Parathyroid adenoma (tissue), 2 donors: ENCODE measurements around the gene RSBN1L.

Experiments used
- H2AFZ ChIP-seq: fragments of 300-600 bp; sonication (generic); one replicate; pipeline ENCODE4 v1.7.0; 2017; ENCODE audit warnings: antibody characterized with exemption, mild to moderate bottlenecking
- H3K27ac ChIP-seq: fragments of 300-600 bp; sonication (generic); one replicate; pipeline ENCODE4 v1.7.0; 2017
- H3K27me3 ChIP-seq: fragments of 300-600 bp; sonication (generic); one replicate; pipeline ENCODE4 v1.7.0; 2017; ENCODE audit warnings: low read length; ENCODE audit not compliant: control insufficient read depth, insufficient read depth
- H3K36me3 ChIP-seq: fragments of 300-600 bp; sonication (generic); one replicate; pipeline ENCODE4 v1.7.0; 2017; ENCODE audit warnings: low read length; ENCODE audit not compliant: control insufficient read depth, insufficient read depth
- H3K4me1 ChIP-seq: fragments of 300-600 bp; sonication (generic); one replicate; pipeline ENCODE4 v1.7.0; 2017; ENCODE audit warnings: control low read depth
- H3K4me2 ChIP-seq: fragments of 300-600 bp; sonication (generic); one replicate; pipeline ENCODE4 v1.7.0; 2017; ENCODE audit warnings: low read length
- H3K4me3 ChIP-seq: fragments of 300-600 bp; sonication (generic); one replicate; pipeline ENCODE4 v1.7.0; 2017; ENCODE audit warnings: low read depth, low read length
- H3K79me2 ChIP-seq: fragments of 300-600 bp; sonication (generic); one replicate; pipeline ENCODE4 v1.7.0; 2017; ENCODE audit warnings: control low read depth
- H3K9ac ChIP-seq: fragments of 300-600 bp; sonication (generic); one replicate; pipeline ENCODE4 v1.7.0; 2017; ENCODE audit warnings: mild to moderate bottlenecking
- H3K9me3 ChIP-seq: fragments of 300-600 bp; sonication (generic); one replicate; pipeline ENCODE4 v1.7.0; 2017; ENCODE audit warnings: low read length; ENCODE audit not compliant: control insufficient read depth
- TF ChIP-seq, protein P1 (sequence below): fragments of 300-600 bp; sonication (generic); IDR thresholded peaks from one replicate; pipeline ENCODE4 v1.7.0; 2017; ENCODE audit warnings: antibody characterized with exemption, mild to moderate bottlenecking
- donor health status: primary hyperparathyroidism.

Gene RSBN1L

DNA sequence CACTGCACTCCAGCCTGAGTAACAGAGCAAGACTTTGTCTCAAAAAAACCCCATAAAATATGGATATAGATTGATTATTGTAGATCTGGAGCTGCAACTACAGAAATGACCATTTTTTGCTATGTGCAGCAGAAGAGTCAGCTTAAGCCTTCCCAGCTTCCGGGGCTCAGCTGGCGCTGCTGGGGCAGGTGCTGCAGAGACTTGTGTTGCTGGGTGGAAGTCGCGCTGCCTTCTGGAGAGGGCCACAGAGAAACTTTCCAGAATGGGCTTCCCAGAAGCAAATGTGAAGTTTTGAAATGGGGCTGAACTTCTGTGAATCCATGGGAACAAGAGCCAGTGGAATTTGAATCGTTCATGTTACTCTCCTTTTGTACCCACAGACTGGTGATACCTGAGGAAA lies 37.3 kb upstream of the RSBN1L start:
- no peaks in the 10 kb centered on the region for H3K79me2 ChIP-seq
- H3K9ac ChIP-seq: no peak overlapping the region
- H3K27ac ChIP-seq: no peak overlapping the region
- no peaks in the 10 kb centered on the region for H3K9me3 ChIP-seq
- H3K27me3 ChIP-seq: no peaks in the 10 kb centered on the region
- no peak overlapping the region for H2AFZ ChIP-seq
- no peak overlapping the region for H3K4me2 ChIP-seq
- no peak overlapping the region for H3K4me3 ChIP-seq
- H3K36me3 ChIP-seq: no peaks in the 10 kb centered on the region
- no peaks in the 10 kb centered on the region for H3K4me1 ChIP-seq
- TF ChIP-seq, protein P1, sequence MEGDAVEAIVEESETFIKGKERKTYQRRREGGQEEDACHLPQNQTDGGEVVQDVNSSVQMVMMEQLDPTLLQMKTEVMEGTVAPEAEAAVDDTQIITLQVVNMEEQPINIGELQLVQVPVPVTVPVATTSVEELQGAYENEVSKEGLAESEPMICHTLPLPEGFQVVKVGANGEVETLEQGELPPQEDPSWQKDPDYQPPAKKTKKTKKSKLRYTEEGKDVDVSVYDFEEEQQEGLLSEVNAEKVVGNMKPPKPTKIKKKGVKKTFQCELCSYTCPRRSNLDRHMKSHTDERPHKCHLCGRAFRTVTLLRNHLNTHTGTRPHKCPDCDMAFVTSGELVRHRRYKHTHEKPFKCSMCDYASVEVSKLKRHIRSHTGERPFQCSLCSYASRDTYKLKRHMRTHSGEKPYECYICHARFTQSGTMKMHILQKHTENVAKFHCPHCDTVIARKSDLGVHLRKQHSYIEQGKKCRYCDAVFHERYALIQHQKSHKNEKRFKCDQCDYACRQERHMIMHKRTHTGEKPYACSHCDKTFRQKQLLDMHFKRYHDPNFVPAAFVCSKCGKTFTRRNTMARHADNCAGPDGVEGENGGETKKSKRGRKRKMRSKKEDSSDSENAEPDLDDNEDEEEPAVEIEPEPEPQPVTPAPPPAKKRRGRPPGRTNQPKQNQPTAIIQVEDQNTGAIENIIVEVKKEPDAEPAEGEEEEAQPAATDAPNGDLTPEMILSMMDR: no peak

DNA sequence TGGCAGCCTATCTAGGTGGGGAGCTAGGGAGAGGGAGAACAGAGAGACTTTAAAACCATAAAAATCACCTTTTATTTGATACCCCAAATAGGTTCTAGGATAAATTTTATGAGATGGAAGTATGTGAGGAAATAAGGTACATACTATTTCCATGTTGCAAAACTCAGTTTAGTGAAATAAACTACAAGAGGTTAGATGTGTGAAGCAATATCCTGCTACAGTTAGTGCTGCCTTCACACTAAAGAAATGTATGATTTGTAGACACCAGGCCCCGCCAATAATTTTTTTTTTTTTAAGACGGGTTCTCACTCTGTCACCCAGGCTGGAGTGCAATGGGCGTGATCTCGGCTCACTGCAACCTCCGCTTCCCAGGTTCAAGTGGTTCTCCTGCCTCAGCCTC lies 34.4 kb upstream of the RSBN1L start:
- no peaks in the 10 kb centered on the region for H3K27me3 ChIP-seq
- H3K79me2 ChIP-seq: no peaks in the 10 kb centered on the region
- H3K4me2 ChIP-seq: no peak overlapping the region
- H3K9me3 ChIP-seq: no peaks in the 10 kb centered on the region
- H3K27ac ChIP-seq: no peak overlapping the region
- no peak overlapping the region for H2AFZ ChIP-seq
- no peak overlapping the region for H3K4me3 ChIP-seq
- H3K4me1 ChIP-seq: no peaks in the 10 kb centered on the region
- TF ChIP-seq, protein P1: no peak
- no peak overlapping the region for H3K9ac ChIP-seq
- no peaks in the 10 kb centered on the region for H3K36me3 ChIP-seq

DNA sequence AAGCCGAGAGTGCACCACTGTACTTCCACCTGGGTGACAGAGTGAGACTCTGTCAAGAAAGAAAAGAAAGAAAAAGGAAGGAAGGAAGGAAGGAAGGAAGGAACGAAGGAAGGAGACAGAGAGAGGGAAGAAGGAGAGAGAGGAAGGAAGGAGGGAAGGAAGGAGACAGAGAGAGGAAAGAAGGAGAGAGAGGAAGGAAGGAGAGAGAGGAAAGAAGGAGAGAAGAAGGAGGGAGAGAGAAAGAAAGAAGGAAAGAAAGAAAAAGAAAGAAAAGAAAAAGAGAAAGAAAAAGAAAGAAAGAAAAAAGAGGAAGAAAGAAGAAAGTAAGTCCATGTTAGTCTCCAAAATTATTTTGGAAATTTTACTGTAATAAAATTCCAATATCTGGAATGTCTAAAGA lies 33.4 kb upstream of the RSBN1L start:
- H3K27ac ChIP-seq: no peak overlapping the region
- no peak overlapping the region for H3K4me2 ChIP-seq
- H3K79me2 ChIP-seq: no peaks in the 10 kb centered on the region
- H3K36me3 ChIP-seq: no peaks in the 10 kb centered on the region
- H3K4me1 ChIP-seq: no peaks in the 10 kb centered on the region
- H3K9me3 ChIP-seq: no peaks in the 10 kb centered on the region
- no peaks in the 10 kb centered on the region for H3K27me3 ChIP-seq
- H3K9ac ChIP-seq: no peak overlapping the region
- no peak overlapping the region for H2AFZ ChIP-seq
- TF ChIP-seq, protein P1: no peak
- no peak overlapping the region for H3K4me3 ChIP-seq

GRCh38 chr7:77664715-77665114 lies 31.5 kb upstream of the RSBN1L start:
- no peaks in the 10 kb centered on the region for H3K4me1 ChIP-seq
- H3K4me3 ChIP-seq: no peak overlapping the region
- no peaks in the 10 kb centered on the region for H3K9me3 ChIP-seq
- no peaks in the 10 kb centered on the region for H3K27me3 ChIP-seq
- TF ChIP-seq, protein P1: no peak
- H3K4me2 ChIP-seq: no peak overlapping the region
- H3K36me3 ChIP-seq: no peaks in the 10 kb centered on the region
- no peak overlapping the region for H2AFZ ChIP-seq
- H3K9ac ChIP-seq: no peak overlapping the region
- no peak overlapping the region for H3K27ac ChIP-seq
- H3K79me2 ChIP-seq: no peaks in the 10 kb centered on the region

DNA sequence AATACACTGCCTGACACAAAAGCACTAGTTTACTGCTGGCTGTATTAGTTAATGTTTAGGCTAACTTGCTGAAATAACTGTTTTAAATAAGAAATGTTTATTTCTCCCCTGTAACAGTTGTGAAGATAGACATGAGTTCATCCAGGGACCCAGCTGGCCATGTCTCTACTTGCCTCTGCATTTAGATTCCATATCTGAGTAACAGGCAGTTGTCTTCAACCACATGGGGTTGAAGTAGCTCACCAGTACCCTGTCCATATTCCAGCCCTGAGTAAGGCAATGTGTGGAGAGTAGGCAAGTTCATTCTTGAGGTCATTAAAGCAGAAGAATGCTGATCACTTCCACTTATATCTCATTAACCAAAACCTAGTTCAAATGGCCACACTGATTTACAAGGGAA lies 31.1 kb upstream of the RSBN1L start:
- Histone ChIP-seq H3K79me2 (no peaks in the 10 kb centered on the region), H3K36me3 (no peaks in the 10 kb centered on the region), H3K9me3 (no peaks in the 10 kb centered on the region), H3K4me2 (no peak overlapping the region), H3K27me3 (no peaks in the 10 kb centered on the region), H3K9ac (no peak overlapping the region), H2AFZ (no peak overlapping the region), H3K4me3 (no peak overlapping the region), H3K4me1 (no peaks in the 10 kb centered on the region), H3K27ac (no peak overlapping the region)
- TF ChIP-seq, protein P1: no peak
